Middle frontal gyrus (tissue), 1 donor: ENCODE results near the gene TSPYL1.
"Not testable (repeated sequence)": the region's sequence is repeated elsewhere in the genome, so short reads cannot be mapped to it uniquely, and the experiment has no call there.

Experiments
- DNase-seq: peaks from one replicate; pipeline ENCODE4 v3.0.0-alpha.2; 2015; ENCODE audit warnings: low spot score; ENCODE audit errors: extremely low spot score

The TSPYL1 gene

DNA sequence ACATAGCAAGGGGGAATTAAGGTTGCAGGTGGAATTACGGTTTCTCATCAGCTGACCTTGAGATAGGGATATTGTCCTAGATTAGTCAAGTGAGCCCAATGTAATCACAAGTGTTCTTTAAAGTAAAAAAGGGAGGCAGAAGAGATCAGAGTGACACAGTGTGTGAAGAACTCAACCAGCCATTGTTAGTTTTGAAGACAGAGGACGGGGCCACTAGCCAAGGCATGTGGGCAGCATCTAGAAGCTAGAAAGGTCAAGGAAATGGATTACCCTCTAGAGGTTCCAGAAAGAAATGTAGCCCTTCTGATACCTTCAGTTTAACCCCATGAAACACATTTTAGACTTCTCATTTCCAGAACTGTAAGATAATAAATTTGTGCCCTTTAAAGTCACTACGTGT lies 18.5 kb upstream of the TSPYL1 start:
- no peak for DNase-seq

DNA sequence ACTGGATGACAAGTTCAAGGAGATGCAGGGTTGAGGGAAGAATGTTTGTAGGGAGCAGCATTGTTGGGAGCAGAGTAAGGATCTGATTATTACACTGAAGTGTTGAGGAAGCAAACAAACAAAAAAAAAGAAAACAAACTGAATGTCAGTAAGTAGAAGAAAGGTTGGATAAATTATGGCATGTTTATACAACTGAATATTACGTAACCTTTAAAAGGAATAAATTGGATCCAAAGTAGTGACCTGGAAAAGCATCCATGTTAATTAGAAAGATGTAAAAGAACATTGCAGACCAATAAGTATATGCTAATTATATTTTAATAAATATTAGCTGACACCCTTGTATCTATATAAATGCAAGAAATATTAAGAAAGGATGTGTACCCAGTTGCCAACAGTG lies 12.8 kb upstream of the TSPYL1 start:
- DNase-seq, result no peak

DNA sequence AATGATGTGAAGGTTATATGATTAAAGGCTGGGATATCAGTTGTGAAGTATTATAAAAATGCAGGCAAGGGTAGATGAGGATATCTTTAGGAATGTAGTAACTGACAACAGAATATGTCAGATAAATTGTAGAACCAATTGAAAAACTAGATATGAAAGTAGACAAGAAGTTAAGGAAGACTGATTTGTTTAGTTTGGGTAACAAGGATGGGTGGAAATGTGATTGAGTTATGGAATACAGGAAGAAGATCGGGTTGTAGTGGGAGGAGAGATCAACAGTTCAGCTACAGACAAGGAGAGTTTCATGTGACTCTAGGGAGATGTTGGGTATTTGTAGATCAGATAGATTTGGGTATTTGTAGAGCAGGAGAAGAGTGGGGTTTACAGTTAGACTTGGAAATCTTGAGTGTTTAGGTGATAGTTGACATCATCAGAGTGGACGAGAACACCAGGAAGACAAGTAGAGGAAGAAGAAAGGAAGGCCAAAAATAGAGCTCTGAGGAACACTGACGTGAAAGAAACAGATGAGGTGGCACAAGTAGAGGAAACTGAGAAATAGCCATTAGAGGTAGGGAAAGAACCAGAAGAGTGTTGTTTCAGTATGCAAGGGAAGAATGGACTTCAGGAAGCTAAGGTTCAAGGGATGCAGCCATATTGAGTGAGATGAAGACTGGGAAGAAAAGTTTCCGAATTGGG lies 12.1 kb upstream of the TSPYL1 start:
- no peak for DNase-seq

DNA sequence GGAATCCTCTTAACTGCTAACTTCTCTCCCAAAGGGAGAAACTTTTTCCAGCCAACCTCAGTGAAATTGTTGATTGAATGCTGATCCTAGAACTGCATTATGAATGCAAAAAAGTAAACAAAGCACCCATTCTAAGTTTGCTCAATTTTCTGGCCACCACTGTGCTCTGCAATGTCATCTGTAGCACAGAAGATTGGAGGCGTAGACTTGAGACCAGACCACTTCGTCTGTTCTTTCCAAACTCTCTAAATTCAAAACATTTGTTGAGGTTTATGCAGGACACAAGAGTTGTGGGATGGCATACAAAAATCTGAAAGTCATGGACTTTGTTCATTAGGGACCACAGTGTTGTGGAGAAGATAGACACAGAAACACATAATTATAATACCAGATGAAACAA lies 11.1 kb upstream of the TSPYL1 start:
- DNase-seq, result no peak

DNA sequence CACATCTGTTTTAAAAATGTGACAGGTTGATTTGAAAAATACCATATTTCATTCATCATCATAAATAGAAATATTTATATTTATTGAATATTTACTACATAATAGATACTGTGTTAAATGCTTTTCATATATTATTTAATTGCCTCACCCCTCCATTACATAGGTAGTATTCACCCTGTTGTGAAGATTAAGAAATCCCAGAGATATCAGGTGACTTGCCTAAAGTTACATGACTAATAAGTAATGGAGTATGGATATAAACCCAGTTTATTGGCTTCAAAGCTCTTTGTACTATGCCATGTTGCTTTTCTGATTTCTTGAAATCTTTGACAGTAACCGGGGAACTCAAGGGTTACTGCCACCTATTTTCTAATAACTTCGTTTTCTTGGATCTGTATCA lies 10.1 kb upstream of the TSPYL1 start:
- DNase-seq, result no peak

DNA sequence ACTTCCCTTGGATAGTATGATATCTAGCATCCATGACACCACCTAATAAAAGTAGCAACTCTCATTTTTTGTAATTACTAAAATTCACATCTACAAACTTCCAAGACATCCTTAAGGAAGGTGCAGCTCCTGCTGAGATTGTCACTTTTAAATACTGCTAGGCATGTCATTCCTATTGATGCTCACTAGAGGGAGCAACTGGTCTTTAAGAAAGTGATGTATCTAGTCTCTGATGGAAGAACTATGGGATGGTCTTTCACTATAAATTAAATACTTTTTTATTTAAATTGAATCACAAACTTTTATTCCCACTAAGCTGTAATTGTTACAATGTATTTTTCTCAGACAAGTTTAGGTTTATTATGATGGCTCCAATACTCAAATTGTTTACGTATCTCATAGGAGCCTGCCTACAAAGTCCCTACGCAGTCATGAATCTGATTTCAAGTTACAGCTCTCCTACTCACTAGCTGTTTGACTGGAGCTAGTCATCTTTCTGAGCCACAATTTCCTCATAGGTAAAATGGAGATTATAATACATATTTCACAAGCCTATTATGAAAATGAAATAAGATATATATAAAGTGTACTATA lies 8.1 kb upstream of the TSPYL1 start:
- DNase-seq, result peak; percentile 51

DNA sequence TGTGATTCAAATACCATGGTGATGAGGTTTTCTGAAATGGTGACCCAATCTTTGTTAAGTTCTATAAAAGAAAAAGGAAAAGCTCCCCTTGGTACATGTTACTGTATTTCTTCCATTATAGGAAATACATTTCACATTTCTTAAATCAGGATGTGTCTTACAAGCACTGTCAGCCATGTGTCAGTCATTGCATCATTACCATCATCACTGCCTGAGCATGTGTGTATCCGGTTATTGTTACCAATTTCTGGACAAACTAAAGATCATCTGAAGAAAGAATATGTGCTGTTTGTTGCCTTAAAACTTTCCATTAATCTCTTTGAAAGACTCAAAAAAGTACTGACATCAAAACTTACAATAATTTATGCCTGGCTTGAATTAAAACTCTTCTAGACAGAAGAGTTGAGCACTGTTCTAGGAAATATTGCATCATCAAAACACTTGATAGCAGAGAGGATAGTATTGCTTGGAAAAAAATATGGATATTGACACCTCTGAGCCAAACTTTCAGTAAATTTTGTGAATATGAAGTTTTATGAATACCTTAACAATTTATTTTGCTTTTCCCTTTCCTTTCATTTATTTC lies 7.1 kb upstream of the TSPYL1 start:
- no peak for DNase-seq

DNA sequence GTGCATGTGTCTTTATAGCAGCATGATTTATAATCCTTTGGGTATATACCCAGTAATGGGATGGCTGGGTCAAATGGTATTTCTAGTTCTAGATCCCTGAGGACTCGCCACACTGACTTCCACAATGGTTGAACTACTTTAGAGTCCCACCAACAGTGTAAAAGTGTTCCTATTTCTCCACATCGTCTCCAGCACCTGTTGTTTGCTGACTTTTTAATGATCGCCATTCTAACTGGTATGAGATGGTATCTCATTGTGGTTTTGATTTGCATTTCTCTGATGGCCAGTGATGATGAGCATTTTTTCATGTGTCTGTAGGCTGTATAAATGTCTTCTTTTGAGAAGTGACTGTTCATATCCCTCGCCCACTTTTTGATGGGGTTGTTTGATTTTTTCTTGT lies 5.3 kb upstream of the TSPYL1 start:
- DNase-seq, result not testable (repeated sequence)

DNA sequence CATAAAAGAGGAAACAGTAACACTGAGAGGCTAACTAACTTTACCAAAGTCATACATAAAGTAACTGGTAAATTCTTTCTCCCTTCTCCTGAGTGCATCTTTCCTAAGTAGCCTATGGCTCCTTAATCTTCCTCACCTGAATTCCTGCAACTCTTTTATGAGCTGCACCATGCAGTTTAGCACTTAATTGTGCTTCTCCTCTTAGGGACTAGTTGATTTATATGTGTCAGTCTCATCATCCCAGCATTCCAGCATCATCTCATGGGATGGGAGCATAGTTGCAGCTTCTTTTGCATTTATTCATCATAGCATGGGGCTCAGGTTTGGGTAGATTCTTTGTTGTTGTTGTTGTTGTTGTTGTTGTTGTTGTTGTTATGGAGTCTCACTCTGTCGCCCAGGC lies 3.5 kb upstream of the TSPYL1 start:
- DNase-seq, result no peak

DNA sequence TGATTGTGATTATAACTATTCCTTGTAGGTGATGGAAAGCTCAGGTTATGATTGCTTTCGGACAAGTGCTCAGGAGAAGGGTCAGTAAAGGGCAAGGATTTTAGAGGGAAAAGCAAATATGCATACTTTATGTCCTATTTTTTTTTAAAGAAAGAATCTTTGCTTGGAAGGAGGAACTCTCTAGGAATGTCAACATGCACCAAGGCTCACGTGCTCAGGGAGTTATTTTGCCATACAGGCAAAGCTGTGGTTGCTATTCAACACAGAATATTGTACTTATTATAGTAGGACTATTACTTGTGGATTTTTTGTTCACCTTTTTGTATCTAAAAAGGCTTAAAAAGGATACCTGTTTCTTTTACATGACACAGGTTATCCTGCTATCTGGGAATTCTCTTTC lies 3.0 kb upstream of the TSPYL1 start:
- DNase-seq, result no peak

DNA sequence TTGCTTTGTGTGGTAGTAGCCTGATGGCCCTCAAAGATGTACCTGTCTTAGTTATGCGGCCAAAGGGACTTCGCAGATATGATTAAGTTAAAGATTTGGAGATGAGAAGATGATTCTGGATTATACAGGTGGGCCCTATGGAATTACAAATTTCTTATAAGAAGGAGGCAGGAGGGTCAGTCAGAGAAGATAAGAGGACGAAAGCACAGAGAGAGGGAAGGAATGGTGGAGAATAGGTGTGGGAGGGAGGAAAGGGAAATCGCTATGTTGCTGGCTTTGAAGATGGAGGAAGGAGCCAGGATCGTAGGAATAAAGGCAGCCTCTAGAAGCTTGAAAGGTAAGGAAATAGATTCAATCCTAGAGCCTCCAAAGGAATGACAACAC lies 1.2 kb upstream of the TSPYL1 start:
- DNase-seq, result no peak

DNA sequence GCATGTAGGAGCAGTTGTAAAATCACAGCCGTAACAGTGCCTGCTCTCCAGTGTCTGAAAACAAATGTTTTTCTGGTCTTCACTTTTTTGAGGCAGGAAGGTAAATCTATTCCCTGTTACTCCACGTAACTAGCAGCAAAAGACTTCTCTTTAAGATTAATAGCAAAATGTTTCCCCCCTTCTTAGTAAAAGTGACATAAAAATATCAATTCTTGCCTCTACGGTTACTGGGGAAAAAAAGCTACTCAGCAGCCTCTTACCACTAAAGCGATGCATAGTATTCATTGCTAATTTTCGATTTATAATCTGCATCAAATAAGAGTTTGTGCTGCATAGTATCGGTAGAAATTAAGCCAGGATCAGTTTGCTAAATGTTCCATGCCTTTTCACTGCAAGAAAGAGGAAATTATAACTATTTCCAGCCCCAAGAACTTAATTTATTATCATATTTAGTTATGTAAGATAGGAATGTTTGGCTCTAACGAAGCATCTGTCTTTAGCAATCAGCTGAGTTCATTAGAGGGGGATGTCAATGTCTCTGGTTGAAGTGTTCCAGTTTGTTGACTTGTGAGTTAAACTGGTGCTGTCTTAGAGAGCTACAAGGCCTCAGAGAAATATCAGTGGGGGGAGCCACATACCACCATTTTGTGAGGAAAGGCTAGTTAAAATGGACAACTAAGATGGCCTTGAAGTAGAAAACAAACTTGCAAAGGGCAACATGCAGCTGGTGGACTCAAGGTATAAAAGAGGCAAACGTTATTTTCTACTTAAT lies 617 bp upstream of the TSPYL1 start:
- no peak for DNase-seq

DNA sequence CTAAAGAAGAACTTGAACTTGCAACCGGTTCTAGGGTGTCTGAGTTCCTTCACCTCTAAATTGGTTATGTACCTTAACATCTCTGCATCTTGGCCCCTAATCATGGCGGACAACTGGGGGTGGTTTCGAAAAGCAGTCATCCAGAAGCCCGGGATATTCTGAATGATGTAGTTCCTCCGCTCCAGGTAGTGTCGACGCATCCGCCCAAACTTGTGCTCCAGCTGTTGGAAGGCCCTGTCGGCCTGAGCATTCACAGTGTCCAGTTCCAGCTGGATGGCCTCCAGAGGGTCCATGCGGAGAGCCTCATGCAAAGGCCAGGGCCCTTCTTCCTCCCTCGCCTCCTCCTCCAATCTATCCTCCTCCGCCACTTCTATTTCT lies 887 bp downstream of the TSPYL1 start:
- DNase-seq, result no peak

DNA sequence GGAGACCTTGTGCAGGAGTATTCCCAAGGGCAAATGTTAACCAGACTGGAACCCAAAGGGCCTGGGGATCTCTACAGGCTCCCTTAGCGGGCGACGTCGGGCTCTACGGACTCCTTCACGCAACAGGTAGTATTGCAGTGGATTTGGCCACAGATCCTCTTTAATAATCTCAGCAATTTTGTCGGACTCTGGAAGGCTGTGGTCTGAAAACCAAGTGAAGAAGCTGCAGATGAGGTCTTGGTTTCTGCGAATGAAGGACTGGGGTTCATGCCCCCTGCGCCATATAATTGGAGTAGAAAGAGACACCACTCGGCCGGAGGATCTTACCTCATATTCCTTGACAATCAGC lies 1.3 kb downstream of the TSPYL1 start:
- no peak for DNase-seq

DNA sequence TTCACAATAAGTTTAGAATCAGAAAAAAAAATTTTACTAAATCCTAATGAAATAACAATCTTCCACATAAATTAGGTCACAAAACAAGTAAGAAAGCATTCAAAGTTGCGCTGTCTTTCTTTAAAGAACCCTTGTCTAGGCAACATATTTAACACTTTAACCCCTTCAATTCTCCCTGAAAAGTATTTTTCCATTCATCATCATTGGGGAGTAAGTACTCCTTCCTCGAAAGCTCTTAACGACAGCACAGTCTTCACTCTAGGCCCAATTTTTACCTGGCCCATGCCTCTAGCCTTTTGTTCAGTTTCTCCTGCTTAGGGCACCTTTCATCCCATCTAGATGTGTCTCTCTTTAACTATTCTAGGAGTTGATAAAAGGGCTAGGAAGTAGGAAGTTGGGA lies 2.6 kb downstream of the TSPYL1 start:
- DNase-seq, result no peak

DNA sequence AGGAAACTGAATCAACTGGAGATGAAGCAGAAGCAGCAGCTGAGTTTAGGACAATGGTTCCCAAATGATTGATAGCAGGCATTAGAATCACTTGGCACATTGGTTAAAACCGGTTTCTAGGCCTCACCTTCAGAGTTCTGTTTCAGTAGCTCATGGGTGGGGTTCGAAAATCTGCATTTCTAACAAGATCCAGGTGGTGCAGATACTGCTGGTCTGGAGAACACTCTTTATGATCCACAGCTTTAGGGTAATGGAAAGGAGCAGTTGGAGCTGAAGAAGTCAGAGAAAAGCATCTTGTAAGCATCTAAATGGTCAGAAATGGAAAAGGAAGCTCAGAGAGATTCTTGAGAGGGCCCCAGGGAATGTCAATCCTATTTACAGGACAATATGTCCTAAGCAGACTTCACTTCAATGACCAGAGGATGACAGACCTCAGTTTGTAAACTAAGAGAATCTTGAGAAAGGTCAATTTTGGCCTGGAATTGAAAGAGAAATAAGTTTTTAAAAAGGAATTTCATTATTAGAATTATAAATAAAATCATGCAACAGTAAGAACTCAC lies 8.5 kb downstream of the TSPYL1 start:
- DNase-seq, result no peak

DNA sequence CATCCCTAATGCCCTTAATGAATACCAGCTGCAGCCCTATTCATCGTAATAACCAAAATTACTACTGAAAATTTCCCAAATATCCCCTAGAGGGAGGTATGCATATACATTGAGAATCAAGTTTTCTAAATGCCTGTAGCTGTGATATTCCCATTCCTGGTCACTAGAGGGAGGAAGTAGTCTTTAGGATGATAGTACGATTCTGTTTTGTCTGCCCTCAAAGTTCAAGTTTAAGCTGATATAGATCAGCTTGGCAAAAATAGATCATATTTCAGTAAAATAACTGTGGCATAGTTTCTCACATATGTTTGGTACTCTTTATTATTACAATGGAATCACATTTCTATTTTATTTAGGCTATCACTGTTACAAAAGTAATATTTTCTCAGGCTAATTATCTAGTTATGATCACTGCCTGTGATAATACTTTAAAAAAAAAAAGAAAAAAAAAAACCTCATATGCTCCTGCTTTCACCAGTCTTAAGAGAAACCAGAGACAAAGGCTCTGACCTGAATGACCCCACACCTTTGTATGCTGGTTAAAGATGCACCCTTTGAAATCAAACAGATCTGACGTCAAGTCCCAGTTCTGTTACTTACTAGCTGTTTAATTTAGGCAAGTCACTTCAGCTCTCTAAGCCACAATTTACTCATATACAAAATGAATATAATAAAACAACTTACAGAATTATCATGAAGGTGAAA lies 11.0 kb downstream of the TSPYL1 start:
- DNase-seq, result no peak

DNA sequence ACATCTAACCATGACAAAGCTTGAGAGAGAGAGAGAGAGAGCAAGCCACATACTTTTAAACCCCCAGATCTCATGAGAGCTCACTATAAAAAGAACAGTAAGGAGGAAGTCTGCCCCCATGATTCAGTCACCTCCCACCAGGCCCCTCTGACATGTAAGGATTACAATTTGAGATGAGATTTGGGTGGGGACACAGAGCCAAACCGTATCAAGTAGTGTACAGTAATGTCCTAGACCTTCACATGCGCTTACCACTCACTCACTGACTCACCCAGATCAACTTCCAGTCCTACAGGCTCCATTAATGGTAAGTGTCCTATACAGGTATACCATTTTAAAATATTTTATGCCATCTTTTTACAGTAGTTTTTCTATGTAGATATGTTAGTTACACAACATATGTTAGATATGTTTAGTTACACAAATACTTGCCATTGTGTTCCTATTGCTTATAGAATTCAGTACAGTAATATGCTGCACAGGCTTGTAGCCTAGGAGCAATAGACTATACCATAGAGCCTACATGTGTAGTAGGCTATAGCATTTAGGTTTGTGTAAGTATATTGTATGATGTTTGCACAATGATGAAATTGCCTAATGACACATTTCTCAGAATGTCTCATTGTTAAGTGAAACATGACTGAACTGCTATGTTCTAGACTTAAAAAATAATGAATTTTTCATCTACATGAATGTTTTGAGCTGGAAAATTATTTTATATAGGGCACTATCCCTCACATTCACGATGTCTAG lies 11.7 kb downstream of the TSPYL1 start:
- no peak for DNase-seq

DNA sequence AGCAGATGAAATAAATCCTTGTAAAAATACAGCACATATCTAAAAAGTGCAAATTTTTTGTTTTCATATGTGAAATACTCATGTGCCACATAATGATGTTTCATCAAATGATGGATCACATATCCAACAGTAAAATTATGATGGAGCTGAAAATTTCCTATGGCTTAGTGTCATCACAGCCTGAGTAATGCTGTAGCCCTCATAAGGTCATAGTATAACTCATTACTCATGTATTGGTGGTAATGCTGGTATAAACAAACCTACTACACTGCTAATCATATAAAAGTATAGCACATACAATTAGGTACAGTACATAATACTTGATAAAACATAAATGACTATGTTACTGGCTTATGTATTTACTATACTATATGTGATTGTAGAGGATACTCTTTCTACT lies 12.9 kb downstream of the TSPYL1 start:
- DNase-seq, result no peak

DNA sequence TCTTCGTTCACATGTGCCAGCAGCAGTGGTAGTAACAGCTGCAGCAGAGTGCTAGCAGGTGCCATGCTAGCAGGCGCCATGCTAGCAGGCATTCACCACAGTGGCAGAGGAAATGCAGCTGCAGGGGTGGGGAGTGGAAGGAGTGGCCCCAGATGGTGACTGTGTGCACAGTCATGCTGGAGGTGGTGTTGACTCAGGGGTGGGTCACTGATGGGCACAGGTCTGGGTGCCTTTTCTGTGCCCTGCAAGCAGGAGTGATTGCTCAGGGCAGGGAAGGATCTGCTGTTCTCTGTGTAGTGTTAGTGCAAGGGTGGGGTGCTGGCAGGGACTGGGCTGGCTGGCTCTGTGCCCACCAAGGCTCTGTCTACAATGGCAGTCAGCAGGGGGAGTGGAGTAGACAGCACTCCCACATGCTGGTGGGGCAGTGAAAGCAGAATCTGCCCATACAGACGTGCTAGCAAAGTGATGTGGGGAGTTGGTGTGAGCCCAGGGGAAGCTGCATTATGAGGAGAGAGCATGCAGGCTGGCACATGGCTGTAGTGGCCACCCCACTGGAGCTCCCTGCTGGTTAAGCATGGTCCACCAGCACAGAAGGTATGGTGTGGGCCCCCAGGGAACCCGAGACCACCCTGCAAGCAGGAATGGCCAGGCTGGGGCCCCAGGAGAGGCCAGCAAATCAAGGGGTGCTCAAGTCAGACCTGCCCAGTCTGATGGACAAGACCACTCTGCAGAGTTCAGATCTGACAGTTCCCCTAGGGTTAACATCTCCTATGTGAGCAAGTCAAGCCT lies 14.5 kb downstream of the TSPYL1 start:
- no peak for DNase-seq
